Esophagus mucosa (tissue), 1 donor: ENCODE results near the gene ZBTB45. TPM values are rescaled to one million over a fixed set of nuclear protein-coding genes. Genes with fewer than 3 reads are reported as not detected.
"Not testable (repeated sequence)": the region's sequence is repeated elsewhere in the genome, so short reads cannot be mapped to it uniquely, and the experiment has no call there.

Experiments used
- ATAC-seq: fragments of 200-7000 bp; cut with Tn5 transposase; one replicate; pipeline ENCODE4 v1.9.1; 2020
- total RNA-seq: library from RNA; stranded (reverse); gene quantifications from one replicate; pipeline ENCODE4 v1.2.4, GENCODE V29; 2023
- donor health status: DM: yes; HTN: yes; CAD: no.

ZBTB45 gene
- total RNA-seq, 1 donor from 2014 or later: 8.0 TPM

GRCh38 chr19:58474997-58475713, 44.5 kb downstream of the ZBTB45 start:
- no peak for ATAC-seq

- ATAC-seq: no peak
These were observed 45.2 kb downstream of the ZBTB45 start for GRCh38 chr19:58474291-58474996.

GRCh38 chr19:58473775-58474174, 45.8 kb downstream of the ZBTB45 start:
- no peak for ATAC-seq

- no peak for ATAC-seq
These were observed 47.9 kb downstream of the ZBTB45 start for GRCh38 chr19:58471736-58472135.

- ATAC-seq: not testable (repeated sequence)
These were observed 48.6 kb downstream of the ZBTB45 start for GRCh38 chr19:58470837-58471543.

- ATAC-seq: no peak
These were observed 50.2 kb downstream of the ZBTB45 start for GRCh38 chr19:58469241-58470013.

- no peak for ATAC-seq
These were observed 51.3 kb downstream of the ZBTB45 start for GRCh38 chr19:58468216-58468839.

- ATAC-seq: peak; percentile 96
These were observed 52.6 kb downstream of the ZBTB45 start, which contains the start of gene ZNF324 for GRCh38 chr19:58466760-58467589. ZNF324 (plus strand) TSS chr19:58467080; CDS start chr19:58469186, 2,106 bp downstream.

- no peak for ATAC-seq
These were observed 53.4 kb downstream of the ZBTB45 start for GRCh38 chr19:58466089-58466759.

Other genes starting within 250 kb of the ZBTB45 start
- gene ZNF8, start 240.9 kb downstream of the ZBTB45 start, total RNA-seq: 2.9 TPM
- gene ERVK3-1, start 214.4 kb downstream of the ZBTB45 start, total RNA-seq: 18.6 TPM
- 2.5 TPM for gene ZSCAN22, start 192.8 kb downstream of the ZBTB45 start, total RNA-seq
- 3.5 TPM for gene A1BG, start 166.3 kb downstream of the ZBTB45 start, total RNA-seq
- 1.1 TPM for gene ZNF497, start 157.1 kb downstream of the ZBTB45 start, total RNA-seq
- gene ZNF837, start 138.8 kb downstream of the ZBTB45 start, total RNA-seq: 2.7 TPM
- 1,223 TPM for gene RPS5, start 132.5 kb downstream of the ZBTB45 start, total RNA-seq
- gene RNF225, start 124.2 kb downstream of the ZBTB45 start, total RNA-seq: 14.7 TPM
- gene ZNF584, start 111.2 kb downstream of the ZBTB45 start, total RNA-seq: 6.5 TPM
- 1.0 TPM for gene ZNF132, start 79.7 kb downstream of the ZBTB45 start, total RNA-seq
- 6.0 TPM for gene ZNF324B, start 68.2 kb downstream of the ZBTB45 start, total RNA-seq
- 9.2 TPM for gene ZNF324, start 52.7 kb downstream of the ZBTB45 start, total RNA-seq
- gene ZNF446, start 43.5 kb downstream of the ZBTB45 start, total RNA-seq: 4.7 TPM
- 6.4 TPM for gene SLC27A5, start 7.8 kb downstream of the ZBTB45 start, total RNA-seq
- gene TRIM28, start 24.3 kb upstream of the ZBTB45 start, total RNA-seq: 204 TPM
- 98.8 TPM for gene CHMP2A, start 35.3 kb upstream of the ZBTB45 start, total RNA-seq
- gene UBE2M, start 38.8 kb upstream of the ZBTB45 start, total RNA-seq: 52.8 TPM
- gene MZF1, start 53.5 kb upstream of the ZBTB45 start, total RNA-seq: 9.4 TPM